NCI-H82 treated with DMSO at 0.1 percent for 48 hours (cell line): Measurements from ENCODE around the gene CTXN1.
"Not testable (repeated sequence)": the region's sequence is repeated elsewhere in the genome, so short reads cannot be mapped to it uniquely, and the experiment has no call there.

Experiments used
- DNase-seq: peaks from one replicate; lab custom pipeline; 2025; ENCODE audit not compliant: unreplicated experiment; lab: John Stamatoyannopoulos, UW

Gene CTXN1

GRCh38 chr19:7926021-7926726 is at the start of gene CTXN1:
CTXN1 (minus strand) TSS chr19:7926135; CDS start chr19:7925538, 597 bp downstream.
- no peak for DNase-seq

GRCh38 chr19:7975037-7975436 is 49.1 kb upstream of the CTXN1 start:
- no peak for DNase-seq

- DNase-seq = no peak
These were observed 47.9 kb upstream of the CTXN1 start for GRCh38 chr19:7973883-7974282.

GRCh38 chr19:7971553-7972520 is 45.9 kb upstream of the CTXN1 start:
- DNase-seq = no peak

GRCh38 chr19:7970716-7971448 is 44.9 kb upstream of the CTXN1 start:
- DNase-seq = no peak

- DNase-seq = no peak
These were observed 43.6 kb upstream of the CTXN1 start for GRCh38 chr19:7969555-7969939.

GRCh38 chr19:7968796-7969554 is 43.0 kb upstream of the CTXN1 start:
- no peak for DNase-seq

GRCh38 chr19:7968008-7968795 is 42.3 kb upstream of the CTXN1 start:
- no peak for DNase-seq

GRCh38 chr19:7965921-7966665 is 40.2 kb upstream of the CTXN1 start:
- no peak for DNase-seq

- no peak for DNase-seq
These were observed 39.4 kb upstream of the CTXN1 start for GRCh38 chr19:7965259-7965841.

- DNase-seq = no peak
These were observed 37.6 kb upstream of the CTXN1 start for GRCh38 chr19:7963566-7963965.

DNA sequence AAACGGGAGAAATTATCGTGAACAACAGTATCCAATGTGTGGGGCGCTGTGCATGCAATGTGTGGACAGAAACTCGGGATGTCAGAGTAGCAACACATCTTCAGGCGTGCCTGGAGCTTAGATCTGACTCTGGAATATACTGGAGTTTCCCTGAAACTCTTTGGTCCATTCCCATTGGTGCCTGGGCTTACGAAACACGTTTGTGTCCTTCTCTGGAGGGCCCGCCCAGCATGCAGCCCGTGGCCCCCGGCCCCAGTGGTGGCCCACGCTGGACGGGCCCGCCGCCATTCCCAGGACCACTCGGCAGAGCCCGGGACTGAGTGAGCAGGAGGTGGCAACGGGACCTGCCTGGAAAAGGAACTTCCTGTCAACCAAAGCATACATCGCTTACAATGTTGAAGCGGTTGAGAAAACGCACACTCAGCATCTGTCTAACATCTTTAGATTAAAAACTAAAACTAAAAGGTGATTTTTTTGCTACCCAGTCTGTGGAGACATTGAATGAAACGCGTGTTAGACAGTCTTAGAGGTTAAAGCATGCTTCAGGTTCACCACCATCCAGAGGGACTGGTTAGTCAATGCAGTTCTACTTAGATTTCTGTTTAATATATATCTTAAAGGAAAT is 36.8 kb upstream of the CTXN1 start:
- DNase-seq = no peak

- no peak for DNase-seq
These were observed 36.1 kb upstream of the CTXN1 start for GRCh38 chr19:7961920-7962626.

DNA sequence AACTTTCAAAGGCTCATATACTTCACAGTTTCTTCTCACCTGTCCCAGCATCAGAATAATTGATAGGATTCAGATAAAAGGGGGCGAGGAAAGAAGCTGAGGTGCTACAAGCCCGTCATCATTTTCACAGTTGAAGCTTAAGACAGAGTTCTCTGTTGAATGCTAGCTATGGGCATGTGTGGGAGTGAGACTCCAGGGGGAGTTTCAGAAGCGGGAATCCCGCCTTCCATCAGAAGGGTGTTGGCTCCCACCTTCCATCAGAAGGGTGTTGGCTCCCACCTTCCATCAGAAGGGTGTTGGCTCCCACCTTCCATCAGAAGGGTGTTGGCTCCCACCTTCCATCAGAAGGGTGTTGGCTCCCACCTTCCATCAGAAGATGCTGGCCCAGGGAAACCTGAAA is 35.1 kb upstream of the CTXN1 start:
- DNase-seq = not testable (repeated sequence)

GRCh38 chr19:7959211-7959610 is 33.3 kb upstream of the CTXN1 start:
- no peak for DNase-seq

GRCh38 chr19:7955696-7956095 is 29.8 kb upstream of the CTXN1 start:
- no peak for DNase-seq

DNA sequence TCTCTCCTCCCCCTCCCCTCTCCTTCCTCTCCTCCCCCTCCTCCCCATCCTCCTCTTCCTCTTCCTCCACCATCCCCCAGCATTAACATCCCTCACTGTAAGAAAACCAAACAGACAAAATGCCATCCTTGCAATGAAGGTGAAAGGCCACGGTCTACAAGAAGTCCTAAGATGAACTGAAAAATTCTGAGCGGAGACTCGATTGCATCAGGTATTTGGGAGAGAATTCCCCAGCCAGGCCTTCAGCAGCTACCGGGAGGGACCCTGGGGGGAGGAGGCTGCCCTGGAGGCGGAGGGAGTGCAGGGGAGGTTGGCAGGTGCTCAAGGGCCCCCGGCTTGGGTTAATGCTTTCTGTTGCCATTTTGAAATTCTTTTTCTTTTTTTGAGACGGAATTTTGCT is 27.6 kb upstream of the CTXN1 start:
- DNase-seq = no peak

DNA sequence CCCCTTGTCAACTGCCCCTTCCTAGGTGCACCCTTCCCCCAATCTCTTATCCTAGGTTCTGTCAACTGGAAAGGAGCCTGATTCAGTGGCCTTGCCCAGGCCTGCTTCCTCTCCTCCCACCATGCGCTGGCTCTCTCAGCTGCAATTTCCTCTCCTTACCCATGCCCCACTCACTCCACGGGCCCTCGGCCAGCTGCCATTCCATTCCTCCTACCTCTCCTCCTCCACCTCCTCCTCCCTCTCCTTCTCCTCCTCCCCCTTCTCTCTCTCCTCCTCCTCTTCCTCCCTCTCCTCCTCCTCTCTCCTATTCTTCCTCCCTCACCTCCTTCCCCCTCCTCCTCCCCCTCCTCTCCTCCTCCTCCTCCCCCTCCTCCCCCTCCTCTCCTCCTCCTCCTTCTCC is 27.1 kb upstream of the CTXN1 start:
- no peak for DNase-seq
